Stimulated activated CD4-positive, alpha-beta T cell treated with anti-CD3 and anti-CD28 coated beads, Interleukin-1b, Interleukin-23, amount 100 ng/mL, for 1 hour (primary cell): Measurements from ENCODE around the gene CHD1.

Experiments
- DNase-seq, 2 donors: peaks; one replicate each; pipeline ENCODE4 v3.0.0-alpha.2; 2020; ENCODE audit warnings: low read depth in 2 of 2

The CHD1 gene

DNA sequence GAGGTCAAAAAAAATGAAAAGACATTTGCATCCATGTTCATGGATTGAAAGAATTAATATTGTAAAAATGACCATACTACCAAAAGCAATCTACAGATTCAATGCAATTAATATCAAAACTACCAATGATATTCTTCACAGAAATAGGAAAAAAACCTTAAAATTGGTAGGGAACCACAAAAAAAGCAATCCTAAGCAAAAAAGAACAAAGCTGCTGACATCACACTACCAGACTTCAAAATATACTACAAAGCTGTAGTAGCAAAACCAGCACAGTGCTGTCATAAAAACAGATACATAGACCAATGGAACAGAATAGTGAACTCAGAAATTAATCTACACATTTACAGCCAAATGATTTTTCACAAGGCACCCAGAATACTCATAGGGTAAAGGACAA, 121.0 kb downstream of the CHD1 start:
- DNase-seq: no peak

DNA sequence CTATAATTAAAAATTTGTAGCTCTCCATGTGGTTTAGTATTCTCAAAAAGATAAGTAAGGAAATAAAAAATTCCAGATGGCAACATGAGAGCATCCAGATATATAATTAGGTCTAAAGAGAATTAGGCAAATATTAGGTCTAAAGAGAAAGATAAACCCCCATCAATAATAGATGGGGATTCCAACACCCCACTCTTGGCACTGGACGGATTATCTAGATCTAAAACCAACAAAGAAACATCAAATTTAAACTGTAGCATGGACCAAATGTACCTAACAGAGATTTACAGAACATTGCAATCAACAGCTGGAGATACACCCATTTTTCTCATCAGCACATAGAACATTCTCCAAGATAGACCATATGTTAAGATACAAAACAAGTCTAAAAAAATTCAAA, 123.7 kb downstream of the CHD1 start:
- DNase-seq: no peak

DNA sequence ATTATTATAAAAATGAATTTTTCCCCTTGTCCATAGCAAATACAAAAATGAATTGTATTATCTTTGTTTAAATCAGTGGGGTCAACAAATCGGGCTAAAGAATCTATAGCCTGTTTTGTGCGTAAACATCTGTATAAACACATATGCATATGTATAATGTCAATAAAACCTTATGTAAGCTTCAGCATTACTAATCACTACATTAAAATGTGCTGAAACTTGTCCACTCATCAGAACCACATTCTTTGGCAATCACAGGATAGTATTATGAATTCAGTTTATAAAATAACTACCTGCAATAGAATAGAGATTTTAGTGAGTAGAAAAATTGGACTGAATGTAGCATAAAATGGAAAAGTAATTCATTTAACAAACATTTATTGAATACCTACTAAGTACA, 124.7 kb downstream of the CHD1 start:
- no peak for DNase-seq
